Nephron (organoid): ENCODE data around the gene NOL4.

Experiments
- H3K27ac Mint-ChIP-seq, 3 experiments: 2 replicates each; pipeline ENCODE4 v1.8.0; 2020; ENCODE audit warnings: mixed read lengths in 3 of 3, mild to moderate bottlenecking in 2 of 3, moderate library complexity in 1 of 3
- H3K27me3 Mint-ChIP-seq: 2 replicates; pipeline ENCODE4 v1.8.0; 2021; ENCODE audit warnings: low read depth, mild to moderate bottlenecking, moderate library complexity, mixed read lengths
- H3K36me3 Mint-ChIP-seq: 2 replicates; pipeline ENCODE4 v1.8.0; 2020; ENCODE audit warnings: low read depth, mixed read lengths
- H3K4me1 Mint-ChIP-seq: 2 replicates; pipeline ENCODE4 v1.8.0; 2020; ENCODE audit warnings: mixed read lengths
- H3K4me3 Mint-ChIP-seq, 3 experiments: 2 replicates each; pipeline ENCODE4 v1.8.0; 2020; ENCODE audit warnings: mild to moderate bottlenecking in 3 of 3, mixed read lengths in 3 of 3, moderate library complexity in 2 of 3
- H3K9me3 Mint-ChIP-seq: 2 replicates; pipeline ENCODE4 v1.8.0; 2020; ENCODE audit warnings: mixed read lengths
- CTCF ChIP-seq, 3 experiments: fragments of 200-600 bp; sonication (generic); IDR thresholded peaks; one replicate each; pipeline ENCODE4 v1.5.0; 2021; ENCODE audit warnings: antibody characterized with exemption in 3 of 3; ENCODE audit not compliant: unreplicated experiment in 3 of 3

The NOL4 gene

GRCh38 chr18:34207344-34207851 is 17.3 kb downstream of the NOL4 start:
- H3K4me3 Mint-ChIP-seq: no peak overlapping the region
- no peaks in the 10 kb centered on the region for H3K36me3 Mint-ChIP-seq
- peaks cover 7% of the 10 kb centered on the region for H3K27me3 Mint-ChIP-seq
- no peaks in the 10 kb centered on the region for H3K9me3 Mint-ChIP-seq
- TF ChIP-seq CTCF (IDR thresholded peaks at IDR 0.05; ENCODE audit: unreplicated experiment in 3 of 3): no peak
- H3K27ac Mint-ChIP-seq: no peak overlapping the region
- no peaks in the 10 kb centered on the region for H3K4me1 Mint-ChIP-seq

- no peak for TF ChIP-seq CTCF (IDR thresholded peaks at IDR 0.05; ENCODE audit: unreplicated experiment in 3 of 3)
- no peak overlapping the region for H3K27ac Mint-ChIP-seq
- peaks cover 7% of the 10 kb centered on the region for H3K27me3 Mint-ChIP-seq
- no peak overlapping the region for H3K4me3 Mint-ChIP-seq
- H3K9me3 Mint-ChIP-seq: no peaks in the 10 kb centered on the region
- H3K36me3 Mint-ChIP-seq: no peaks in the 10 kb centered on the region
- H3K4me1 Mint-ChIP-seq: no peaks in the 10 kb centered on the region
Observed at GRCh38 chr18:34203866-34204265, 20.8 kb downstream of the NOL4 start.

GRCh38 chr18:34196256-34196655 is 28.5 kb downstream of the NOL4 start:
- Mint-ChIP-seq H3K4me3 (no peak overlapping the region), H3K27ac (no peak overlapping the region), H3K9me3 (no peaks in the 10 kb centered on the region), H3K4me1 (no peaks in the 10 kb centered on the region), H3K27me3 (no peaks in the 10 kb centered on the region), H3K36me3 (no peaks in the 10 kb centered on the region)
- no peak for TF ChIP-seq CTCF (IDR thresholded peaks at IDR 0.05; ENCODE audit: unreplicated experiment in 3 of 3)

GRCh38 chr18:34194239-34194638 is 30.5 kb downstream of the NOL4 start:
- Mint-ChIP-seq H3K27ac (no peak overlapping the region), H3K27me3 (no peaks in the 10 kb centered on the region), H3K4me3 (no peak overlapping the region), H3K4me1 (no peaks in the 10 kb centered on the region), H3K36me3 (no peaks in the 10 kb centered on the region), H3K9me3 (no peaks in the 10 kb centered on the region)
- no peak for TF ChIP-seq CTCF (IDR thresholded peaks at IDR 0.05; ENCODE audit: unreplicated experiment in 3 of 3)

GRCh38 chr18:34189656-34190435 is 34.9 kb downstream of the NOL4 start:
- Mint-ChIP-seq H3K9me3 (no peaks in the 10 kb centered on the region), H3K4me3 (no peak overlapping the region), H3K36me3 (no peaks in the 10 kb centered on the region), H3K27ac (no peak overlapping the region), H3K27me3 (no peaks in the 10 kb centered on the region), H3K4me1 (no peaks in the 10 kb centered on the region)
- no peak for TF ChIP-seq CTCF (IDR thresholded peaks at IDR 0.05; ENCODE audit: unreplicated experiment in 3 of 3)
